AML-193 (cell line): ENCODE results near the gene DCDC2.
"Not testable (repeated sequence)": the region's sequence is repeated elsewhere in the genome, so short reads cannot be mapped to it uniquely, and the experiment has no call there.

Experiments used
- DNase-seq, 2 experiments: peaks; one replicate each; lab custom pipeline; 2025; lab: John Stamatoyannopoulos, UW

DCDC2 gene

DNA sequence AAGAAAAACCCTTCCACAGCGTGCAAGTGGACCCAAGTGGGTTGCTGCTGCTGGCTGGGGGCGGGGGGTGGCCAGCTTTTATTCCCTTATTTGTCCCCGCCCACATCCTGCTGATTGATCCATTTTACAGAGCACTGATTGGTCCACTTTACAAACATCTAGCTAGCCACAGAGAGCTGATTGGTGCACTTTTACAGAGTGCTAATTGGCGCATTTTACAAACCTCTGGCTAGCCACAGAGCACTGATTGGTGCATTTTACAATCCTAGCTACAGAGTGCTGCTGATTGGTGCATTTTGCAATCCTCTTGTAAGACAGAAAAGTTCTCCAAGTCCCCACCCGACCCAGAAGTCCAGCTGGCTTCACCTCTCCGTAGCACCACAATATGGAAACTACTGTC lies 99.6 kb downstream of the DCDC2 start:
- DNase-seq: not testable (repeated sequence)

DNA sequence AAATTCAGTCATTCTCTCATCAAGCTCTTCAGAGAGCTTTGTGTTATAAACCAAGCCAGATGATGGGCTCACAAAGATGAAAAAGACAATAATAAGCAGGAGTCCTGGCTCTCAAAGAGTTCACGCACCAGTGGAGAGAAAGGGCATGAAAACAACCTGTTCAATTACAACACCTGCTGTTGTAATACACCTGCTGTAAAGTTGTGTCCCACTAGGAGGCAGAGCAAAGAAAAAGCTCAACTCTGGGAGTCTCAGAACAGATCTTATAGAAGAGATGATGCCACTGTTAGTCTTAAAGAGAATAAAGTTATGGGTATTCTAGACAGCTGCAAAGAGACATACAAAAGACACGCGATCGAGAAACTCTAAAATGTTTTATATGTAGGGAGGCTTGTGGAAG lies 100.6 kb downstream of the DCDC2 start:
- no peak for DNase-seq

DNA sequence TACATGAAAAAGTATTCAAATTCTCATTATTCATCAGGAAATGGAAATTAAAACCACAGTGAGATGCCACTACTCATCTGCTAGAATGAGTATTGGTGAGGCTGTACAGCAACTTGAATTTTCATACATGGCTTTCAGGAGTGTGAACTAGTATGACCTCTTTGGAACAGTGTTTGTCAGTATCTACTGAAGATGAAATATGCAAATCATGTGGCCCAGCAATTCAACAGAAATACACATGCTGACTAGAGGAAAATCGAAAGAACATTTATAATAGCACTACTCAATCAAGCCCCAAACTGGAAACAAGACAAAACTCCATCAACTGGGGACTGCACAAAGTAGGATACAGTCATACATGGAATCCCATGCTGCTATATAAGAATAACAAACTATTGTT lies 102.2 kb downstream of the DCDC2 start:
- no peak for DNase-seq

DNA sequence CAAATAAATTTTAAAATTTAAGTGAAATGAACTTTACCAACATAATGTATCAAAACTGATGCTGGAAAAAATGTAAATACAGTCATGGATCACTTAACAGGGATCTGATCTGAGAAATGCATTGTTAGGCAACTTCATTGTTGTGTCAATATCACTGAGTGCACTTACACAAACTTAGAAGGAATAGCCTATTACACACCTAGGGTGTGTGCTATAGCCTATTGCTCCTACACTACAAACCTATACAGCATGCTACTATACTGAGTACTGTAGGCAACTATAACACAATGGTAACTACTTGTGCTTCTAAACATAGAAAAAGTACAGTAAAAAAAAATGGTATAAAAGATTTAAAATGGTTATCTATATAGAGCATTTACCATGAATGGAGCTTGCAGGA lies 104.5 kb downstream of the DCDC2 start:
- DNase-seq: no peak

DNA sequence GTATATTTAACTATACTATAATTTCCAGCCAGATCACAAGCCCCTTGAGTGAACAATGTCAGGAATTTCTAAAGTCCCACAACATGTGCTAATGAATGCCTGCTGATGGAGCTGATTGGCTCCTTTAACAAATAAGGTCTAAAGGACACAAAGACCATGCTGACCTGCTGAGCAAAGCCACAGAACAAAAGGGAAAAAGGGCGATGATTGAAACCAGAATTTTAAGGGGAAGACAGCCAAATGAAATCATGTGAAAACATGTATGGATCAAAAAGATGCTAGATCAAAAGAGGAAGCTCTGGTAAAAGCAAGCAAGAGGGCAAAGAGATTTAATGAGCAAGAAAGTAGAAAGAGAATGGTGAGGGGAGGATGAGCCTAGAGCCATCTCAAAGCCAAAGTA lies 105.6 kb downstream of the DCDC2 start:
- no peak for DNase-seq

DNA sequence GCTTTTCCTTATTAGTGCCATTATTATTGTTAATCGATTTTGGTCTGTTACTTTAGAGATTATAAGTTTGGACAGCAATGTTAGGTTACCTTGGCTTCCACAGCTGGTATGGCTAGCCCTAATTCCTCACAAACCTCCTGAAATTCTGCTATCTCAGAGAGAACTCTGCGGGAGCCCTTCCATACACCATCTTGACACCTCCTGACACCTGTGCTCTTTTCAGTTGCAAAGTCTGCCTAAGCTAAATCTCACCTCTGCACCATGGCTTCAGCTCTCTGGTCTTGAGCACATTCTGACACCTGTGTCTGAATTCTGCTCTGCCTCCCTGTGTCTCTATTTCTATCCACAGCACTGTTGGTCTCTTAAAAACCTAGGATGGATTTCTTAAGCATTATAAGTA lies 106.5 kb downstream of the DCDC2 start:
- no peak for DNase-seq

DNA sequence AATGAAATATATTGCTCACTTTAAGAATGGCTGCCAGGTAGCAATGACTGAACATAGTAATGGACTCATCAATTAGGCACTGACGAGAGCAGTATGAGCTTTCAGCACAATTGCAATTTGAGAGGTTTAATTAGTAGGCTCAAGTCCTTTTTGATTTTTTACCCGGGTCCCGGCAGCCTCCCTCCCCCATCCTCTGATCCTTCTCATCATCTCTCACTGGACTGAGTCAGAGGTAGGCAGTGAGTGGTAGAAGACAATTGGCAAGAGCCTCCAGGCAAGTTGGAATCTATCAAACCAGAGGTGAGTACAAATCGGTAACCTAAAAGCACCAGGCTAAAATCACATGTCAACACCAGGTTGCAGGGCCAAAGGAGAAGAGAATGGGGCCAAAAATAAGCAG lies 107.9 kb downstream of the DCDC2 start:
- DNase-seq: no peak

DNA sequence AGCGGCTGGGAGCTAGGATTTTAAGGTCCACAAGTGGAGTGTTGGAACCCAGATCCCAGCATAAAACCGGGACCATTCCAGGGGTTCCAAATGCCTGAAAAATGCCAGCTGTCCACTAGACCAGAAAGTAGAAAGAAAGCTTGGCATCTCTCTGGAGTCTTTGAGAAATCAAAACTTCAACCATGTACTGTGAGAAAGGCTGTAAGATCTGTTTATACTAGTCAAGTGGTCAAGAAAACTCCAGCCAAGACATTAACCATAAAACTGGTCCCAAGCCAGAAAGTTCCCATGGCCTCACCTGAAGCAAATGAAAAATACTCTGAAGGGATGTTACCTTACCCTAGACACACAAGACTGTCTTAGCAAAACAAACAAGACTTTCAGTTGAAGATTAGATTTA lies 112.6 kb downstream of the DCDC2 start:
- DNase-seq: no peak

DNA sequence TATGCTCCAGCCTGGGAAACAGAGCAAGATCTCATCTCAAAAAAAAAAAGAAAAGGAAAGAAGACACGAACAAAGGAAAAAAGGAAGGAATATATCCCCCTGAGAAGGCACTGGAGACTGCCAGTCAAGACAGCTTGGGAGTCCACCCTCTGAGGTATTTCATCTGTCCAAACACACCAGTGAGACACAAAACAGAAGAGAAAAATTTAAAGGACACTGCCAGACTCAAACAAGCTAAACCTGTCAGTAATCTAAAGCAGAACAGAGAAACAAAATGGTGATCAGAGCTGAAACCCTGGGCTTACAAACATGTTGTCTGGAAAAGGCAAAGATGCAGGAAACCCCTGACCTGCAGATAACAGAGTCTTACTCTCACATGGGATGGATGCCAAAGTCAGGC lies 114.9 kb downstream of the DCDC2 start:
- no peak for DNase-seq

DNA sequence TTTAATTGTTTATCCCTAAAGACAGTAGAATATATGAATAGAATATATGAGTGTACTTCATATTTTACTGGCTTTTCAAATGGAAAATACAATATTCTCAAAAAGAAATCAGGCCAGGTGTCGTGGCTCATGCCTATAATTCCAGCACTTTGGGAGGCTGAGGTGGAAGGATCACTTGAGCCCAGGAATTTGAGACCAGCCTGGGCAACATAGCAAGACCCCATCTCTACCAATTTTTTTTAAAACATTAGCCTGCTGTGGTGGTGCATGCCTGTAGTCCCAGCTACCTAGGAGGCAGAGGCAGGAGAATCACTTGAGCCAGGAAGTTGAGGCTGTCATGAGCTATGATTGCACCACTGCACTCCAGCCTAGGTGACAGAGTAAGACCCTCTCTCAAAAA lies 116.1 kb downstream of the DCDC2 start:
- DNase-seq: not testable (repeated sequence)

DNA sequence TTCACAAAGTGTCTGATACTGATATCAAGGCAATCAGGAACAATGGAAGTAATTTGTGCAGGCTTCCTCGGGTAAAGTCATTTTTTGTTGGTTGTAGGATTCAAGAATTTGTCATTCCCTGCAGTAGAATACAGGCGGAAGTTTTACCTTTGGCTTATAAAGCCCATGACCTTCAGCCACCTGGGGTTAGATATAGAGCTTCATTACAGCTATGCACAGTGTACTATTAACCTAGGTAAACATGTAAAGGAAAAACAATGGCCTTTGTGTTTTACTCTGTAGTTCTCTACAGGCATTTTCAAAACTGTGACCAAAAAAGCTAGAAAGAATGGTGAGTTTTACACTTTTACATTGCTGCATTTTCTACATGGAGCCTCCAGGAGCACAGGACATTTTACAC lies 116.9 kb downstream of the DCDC2 start:
- DNase-seq: no peak

DNA sequence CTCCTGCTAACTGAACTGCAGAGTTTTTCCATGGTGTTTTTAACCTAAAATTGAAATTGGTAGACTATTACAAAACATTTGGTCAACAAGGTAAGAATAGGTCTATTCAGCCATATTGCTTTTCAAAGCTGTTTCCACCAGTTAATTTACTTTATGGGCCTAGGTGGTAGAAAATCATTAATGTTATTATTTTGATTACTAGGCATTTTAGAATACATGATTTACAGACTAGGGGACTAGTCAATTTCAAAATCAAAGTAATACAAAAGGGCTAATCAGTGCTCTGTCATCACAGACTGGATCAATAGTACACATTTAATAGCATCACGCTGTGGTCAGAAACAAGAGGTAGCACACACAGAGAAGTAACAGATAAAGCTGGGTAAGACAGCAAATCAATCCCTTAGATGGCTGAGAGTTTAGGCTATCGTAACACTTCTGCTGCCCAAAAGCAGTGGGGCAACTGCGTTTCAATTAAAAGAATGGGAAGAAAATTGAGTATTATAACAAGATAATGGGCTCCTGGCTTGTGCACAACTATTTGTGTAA lies 117.4 kb downstream of the DCDC2 start:
- DNase-seq: no peak

DNA sequence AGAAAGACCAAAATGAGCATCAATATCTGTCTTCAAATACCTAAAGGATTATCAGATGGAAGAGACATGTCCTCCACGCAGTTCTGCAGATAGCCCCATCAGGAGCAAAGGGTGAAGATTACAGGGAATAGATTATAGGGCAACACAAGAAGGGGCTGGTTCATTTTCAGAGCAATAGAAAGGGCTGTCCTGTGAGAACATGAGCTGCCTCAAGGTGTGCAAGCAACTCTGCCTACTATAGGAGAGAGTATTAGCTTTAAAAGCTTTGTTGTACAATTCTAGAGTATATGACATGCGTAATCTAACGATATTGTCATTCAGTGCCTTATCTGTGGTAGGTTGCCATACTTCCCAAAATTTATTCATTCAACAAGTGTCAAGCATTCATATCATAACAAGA lies 119.2 kb downstream of the DCDC2 start:
- DNase-seq: no peak

DNA sequence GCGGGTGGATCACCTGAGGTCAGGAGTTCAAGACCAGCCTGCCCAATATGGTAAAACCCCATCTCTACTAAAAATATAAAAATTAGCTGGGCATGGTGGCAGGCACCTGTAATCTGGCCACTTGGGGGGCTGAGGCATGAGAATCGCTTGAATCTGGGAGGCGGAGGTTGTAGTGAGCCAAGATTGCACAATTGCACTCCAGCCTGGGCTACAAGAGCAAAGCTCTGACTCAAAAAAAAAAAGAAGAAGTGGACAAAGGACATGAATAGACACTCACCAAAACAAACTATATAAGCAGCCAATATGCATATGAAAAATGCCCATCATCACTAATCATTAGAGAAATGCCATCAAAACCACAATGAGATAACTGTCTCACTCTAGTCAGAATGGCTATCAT lies 121.1 kb downstream of the DCDC2 start:
- DNase-seq: peak; percentile 36 to 59

DNA sequence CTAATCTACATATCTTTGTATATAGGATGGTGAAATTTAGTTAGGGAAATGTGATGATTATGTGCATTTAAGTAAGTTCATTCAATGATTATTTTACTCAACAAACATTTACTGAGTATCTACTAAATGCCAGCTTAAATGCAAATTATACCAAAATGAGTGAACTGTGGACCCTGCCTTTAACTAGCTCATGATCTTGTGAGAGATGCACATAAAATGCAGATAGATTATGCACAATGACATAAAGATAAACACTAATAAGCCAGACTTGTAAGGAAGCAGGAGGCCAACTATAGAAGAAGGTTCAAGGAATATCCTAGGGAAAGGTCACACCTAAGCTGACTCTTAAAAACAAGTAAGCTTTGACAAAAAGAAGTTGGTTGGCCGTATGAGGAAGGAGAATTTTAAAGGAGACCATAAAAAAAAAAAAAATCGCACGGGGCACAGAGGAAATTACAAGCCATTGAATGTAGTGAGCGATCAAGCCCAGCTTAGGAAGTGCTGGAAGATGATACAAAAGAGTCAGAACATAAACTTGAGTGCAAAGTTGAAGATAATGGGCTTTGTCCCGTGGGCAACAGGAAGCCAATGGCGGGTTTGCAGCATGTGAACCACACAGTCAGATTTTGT lies 123.9 kb downstream of the DCDC2 start:
- DNase-seq: no peak

DNA sequence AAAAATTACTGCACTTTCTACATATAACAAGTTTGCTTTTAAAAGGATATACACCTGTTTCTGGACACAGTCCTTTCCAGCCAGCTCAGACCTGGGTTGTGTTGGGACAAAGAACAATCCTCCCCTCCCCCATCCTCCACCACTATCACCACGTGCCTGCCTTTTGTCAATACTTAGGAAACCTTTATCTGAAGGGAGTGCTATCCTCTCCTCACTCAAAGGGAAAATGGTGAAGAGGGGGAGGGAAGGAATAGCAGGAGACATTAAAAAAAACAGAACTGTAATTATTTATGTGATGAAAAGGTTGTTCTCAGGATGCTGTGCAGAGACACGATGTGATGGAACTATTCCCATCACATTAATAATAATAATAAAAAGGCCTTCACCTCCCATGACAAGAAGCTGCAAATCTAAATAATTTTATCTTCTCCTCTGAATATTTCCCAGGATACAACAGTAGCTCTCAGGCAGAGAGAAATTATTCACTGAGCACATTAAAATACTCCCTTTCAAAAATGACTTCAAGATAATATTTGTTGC lies 126.4 kb downstream of the DCDC2 start:
- DNase-seq: no peak

DNA sequence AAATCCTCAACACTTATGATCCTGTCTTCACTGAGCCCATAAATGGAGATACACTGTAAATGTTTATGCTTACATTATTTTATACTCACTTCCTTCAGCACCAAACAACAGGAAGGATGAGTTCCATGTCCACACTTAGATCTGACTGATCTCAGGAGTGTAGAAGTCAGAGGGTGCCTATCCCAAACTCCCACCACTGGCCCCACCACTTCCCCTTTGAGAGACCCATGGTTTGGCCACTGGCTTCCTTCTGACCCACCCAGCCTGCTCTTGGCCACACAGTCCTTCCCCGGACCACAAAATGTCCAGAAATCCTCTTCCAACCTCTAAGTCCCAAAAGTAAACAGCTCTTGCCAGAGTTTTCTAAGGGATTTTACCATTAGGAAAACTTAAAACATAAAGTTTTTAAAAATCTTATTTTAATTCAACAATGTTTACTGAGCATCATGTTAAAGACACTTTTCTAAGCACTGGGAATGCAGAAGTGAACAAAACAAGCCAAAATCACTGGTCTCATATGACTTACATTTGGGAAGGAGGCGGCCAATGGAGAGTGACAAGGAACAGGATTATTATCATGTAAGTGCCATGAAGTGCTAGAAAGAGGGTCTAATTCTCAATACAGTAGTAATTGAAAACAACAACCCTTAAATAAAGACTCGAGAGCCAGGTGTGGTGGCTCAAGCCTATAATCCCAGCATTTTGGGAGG lies 128.0 kb downstream of the DCDC2 start:
- no peak for DNase-seq

DNA sequence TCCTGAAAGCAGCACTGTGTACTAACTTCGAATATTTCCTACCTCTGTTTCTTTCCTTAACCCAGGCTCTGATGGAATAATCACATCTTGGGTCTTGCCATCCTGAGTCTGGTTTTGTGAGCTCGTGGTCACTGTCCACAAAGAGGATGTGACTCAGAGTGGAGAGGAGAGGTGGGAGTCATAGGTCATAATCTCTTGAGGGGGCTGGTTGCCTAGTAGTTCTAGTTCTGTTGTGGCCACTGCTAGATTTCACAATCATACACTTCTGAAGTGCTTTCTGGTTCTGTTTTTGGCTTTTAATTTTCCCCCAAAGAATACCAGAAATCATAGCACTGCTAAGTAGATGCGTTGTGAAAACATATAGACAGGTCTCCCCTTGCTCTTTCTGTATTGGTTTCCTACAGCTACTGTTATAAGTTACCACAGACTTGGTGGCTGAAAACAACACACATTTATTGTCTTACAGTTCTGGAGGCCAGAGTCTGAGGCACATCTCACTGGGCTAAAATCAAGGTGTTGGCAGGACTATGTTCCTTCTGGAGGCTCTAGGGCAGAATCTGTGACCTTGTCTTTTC lies 129.1 kb downstream of the DCDC2 start:
- DNase-seq: peak; percentile 39 to 43

DNA sequence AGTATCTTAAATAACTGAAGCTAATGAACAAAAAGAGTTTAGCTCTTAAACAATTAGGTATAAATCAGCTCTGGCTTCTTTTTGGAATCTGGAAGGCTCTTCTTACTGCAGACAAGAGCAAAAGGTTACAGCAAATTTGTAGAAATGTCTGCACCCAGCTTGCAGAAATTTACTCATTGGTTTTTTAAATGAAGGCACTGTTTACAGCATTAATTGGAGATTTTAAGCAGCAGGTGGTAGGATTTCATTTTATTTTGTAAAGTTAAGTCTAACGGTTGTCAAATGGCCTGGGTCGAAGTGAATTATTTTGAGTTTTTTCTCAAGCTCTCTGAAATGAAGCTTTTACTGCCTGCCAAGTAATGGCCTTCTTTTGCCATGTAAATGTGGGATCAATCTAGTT lies 129.7 kb downstream of the DCDC2 start:
- DNase-seq: no peak

DNA sequence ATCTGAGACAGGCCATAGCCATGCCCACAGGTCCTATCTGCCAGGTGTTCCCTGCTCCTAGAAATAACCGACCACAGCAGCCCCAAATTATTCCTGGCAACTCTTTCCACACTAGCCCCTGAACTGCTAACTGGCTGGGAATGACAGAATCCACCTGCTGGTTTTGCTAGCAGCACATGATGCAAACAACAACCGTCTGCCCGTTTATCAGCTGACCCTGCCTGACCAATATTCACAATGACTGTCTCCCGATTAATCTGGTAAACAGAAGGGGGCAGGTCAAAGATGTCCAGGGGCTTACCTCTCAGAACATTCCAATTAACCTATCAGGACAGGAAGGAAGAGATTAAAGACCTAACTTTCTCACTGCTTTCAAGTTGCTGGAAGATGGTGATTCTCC lies 130.3 kb downstream of the DCDC2 start:
- DNase-seq: no peak

DNA sequence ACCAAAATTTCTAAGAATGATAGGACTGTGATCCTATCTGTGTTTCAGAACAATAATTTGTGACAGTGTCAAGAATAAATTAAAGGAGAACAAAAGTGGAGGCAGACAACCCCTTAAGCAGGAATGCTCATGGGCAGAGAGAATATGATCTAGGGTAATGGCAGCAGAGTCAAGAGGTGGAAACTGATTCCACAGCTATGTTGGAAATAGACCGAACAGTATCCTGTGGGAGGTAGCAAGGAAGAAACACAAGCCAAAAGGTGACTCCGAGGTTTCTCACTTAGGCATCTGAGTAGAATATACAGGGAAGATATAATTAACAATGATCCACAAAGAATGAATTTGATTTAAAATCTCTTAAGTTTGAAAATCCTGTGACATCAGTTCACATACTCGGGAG lies 131.3 kb downstream of the DCDC2 start:
- DNase-seq: no peak

DNA sequence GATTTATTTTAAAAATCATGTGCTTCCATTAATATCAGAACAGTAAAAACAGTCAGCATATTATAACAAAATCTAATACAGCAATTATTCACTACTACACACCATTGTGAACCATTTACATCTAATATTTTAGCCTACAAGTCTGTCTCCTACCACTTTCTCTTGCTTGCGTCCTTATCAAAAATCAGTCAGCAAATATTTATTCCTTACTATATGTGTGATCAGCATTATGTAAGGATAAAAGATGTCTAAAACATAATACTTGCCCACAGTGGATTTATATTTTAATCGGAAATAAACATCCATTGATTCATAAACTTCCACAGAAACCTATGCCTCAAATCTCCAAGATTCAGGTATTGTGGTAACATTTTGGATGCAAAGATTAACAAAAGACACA lies 132.0 kb downstream of the DCDC2 start:
- DNase-seq: no peak
